ENCODE results near the gene MYL4. TPM values are rescaled to one million over a fixed set of nuclear protein-coding genes. Genes with fewer than 3 reads are reported as not detected.
"Not testable (repeated sequence)": the region's sequence is repeated elsewhere in the genome, so short reads cannot be mapped to it uniquely, and the experiment has no call there.

MYL4 gene
- total and polyA plus RNA-seq, 3 donors from 2014 or later = 7.6 to 19.3 (median 7.9) TPM

GRCh38 chr17:47170710-47171109 is 38.4 kb upstream of the MYL4 start:
- DNase-seq = no peak
- no peak overlapping the region for H3K4me3 ChIP-seq
- no peak overlapping the region for H3K27ac ChIP-seq
- intact Hi-C loops (cut with DNase I; ENCODE audit: low total_unique reads) = no loop called here
- no peaks in the 10 kb centered on the region for H3K27me3 ChIP-seq
- H3K36me3 ChIP-seq (ENCODE audit: low read depth, missing control alignments) = no peaks in the 10 kb centered on the region
- TF ChIP-seq POLR2A (IDR thresholded peaks at IDR 0.05) (no peak), CTCF (IDR thresholded peaks at IDR 0.05) (no peak)
- 83 to 92% methylated on average over 4 of the region's 4 CpGs for WGBS, 2 donors
- H3K9me3 ChIP-seq = no peaks in the 10 kb centered on the region
- H3K4me1 ChIP-seq = no peaks in the 10 kb centered on the region

GRCh38 chr17:47172696-47173565 is 36.2 kb upstream of the MYL4 start:
- no peak for TF ChIP-seq CTCF (IDR thresholded peaks at IDR 0.05)
- TF ChIP-seq POLR2A (IDR thresholded peaks at IDR 0.05) = no peak
- Histone ChIP-seq H3K4me3 (no peak overlapping the region), H3K4me1 (peaks cover 3% of the 10 kb centered on the region), H3K9me3 (no peaks in the 10 kb centered on the region), H3K36me3 (ENCODE audit: low read depth, missing control alignments) (no peaks in the 10 kb centered on the region), H3K27me3 (no peaks in the 10 kb centered on the region), H3K27ac (no peak overlapping the region)
- intact Hi-C loops (cut with DNase I; ENCODE audit: low total_unique reads) = no loop called here
- no peak for DNase-seq
- WGBS, 2 donors = 91 to 95% methylated on average over 2 of the region's 2 CpGs

- intact Hi-C loops (cut with DNase I; ENCODE audit: low total_unique reads); H3K27ac ChIP-seq; DNase-seq; H3K27me3 ChIP-seq; H3K9me3 ChIP-seq; H3K4me1 ChIP-seq; H3K36me3 ChIP-seq (ENCODE audit: low read depth, missing control alignments); H3K4me3 ChIP-seq: not testable (repeated sequence)
- WGBS, 2 donors = 95% methylated on average over 8 of the region's 8 CpGs
These were observed 34.3 kb upstream of the MYL4 start for GRCh38 chr17:47174823-47175222.

GRCh38 chr17:47176389-47176826 is 32.7 kb upstream of the MYL4 start:
- Histone ChIP-seq H3K27ac (no peak overlapping the region), H3K4me3 (no peak overlapping the region), H3K36me3 (ENCODE audit: low read depth, missing control alignments) (no peaks in the 10 kb centered on the region), H3K27me3 (no peaks in the 10 kb centered on the region), H3K9me3 (no peaks in the 10 kb centered on the region), H3K4me1 (peaks cover 5% of the 10 kb centered on the region)
- no peak for DNase-seq
- whole genome bisulfite sequencing, 2 donors = 68 to 69% methylated on average over 2 of the region's 2 CpGs
- intact Hi-C loops (cut with DNase I; ENCODE audit: low total_unique reads) = no loop called here
- TF ChIP-seq CTCF (IDR thresholded peaks at IDR 0.05) (no peak), POLR2A (IDR thresholded peaks at IDR 0.05) (no peak)

GRCh38 chr17:47177261-47177660 is 31.9 kb upstream of the MYL4 start:
- 92 to 93% methylated on average over 7 of the region's 7 CpGs for WGBS, 2 donors
- DNase-seq = no peak
- Histone ChIP-seq H3K36me3 (ENCODE audit: low read depth, missing control alignments) (no peaks in the 10 kb centered on the region), H3K9me3 (no peaks in the 10 kb centered on the region), H3K4me3 (no peak overlapping the region), H3K27ac (no peak overlapping the region), H3K4me1 (peaks cover 5% of the 10 kb centered on the region), H3K27me3 (no peaks in the 10 kb centered on the region)
- TF ChIP-seq POLR2A (IDR thresholded peaks at IDR 0.05) (no peak), CTCF (IDR thresholded peaks at IDR 0.05) (no peak)
- intact Hi-C loops (cut with DNase I; ENCODE audit: low total_unique reads) = no loop called here

Measured in testis (tissue), 3 donors.